SK-N-SH (cell line): ENCODE data around the gene RBM19.

ENCODE experiments used
- FOXJ3 ChIP-seq: sonication (generic); formaldehyde crosslinking; IDR thresholded peaks from 2 replicates; pipeline ENCODE4 v1.5.1; 2020; ENCODE audit warnings: mild to moderate bottlenecking, missing genetic modification reagents
- JUND ChIP-seq: IDR thresholded peaks from 2 replicates; pipeline ENCODE4 v1.4.0; 2012

DNA sequence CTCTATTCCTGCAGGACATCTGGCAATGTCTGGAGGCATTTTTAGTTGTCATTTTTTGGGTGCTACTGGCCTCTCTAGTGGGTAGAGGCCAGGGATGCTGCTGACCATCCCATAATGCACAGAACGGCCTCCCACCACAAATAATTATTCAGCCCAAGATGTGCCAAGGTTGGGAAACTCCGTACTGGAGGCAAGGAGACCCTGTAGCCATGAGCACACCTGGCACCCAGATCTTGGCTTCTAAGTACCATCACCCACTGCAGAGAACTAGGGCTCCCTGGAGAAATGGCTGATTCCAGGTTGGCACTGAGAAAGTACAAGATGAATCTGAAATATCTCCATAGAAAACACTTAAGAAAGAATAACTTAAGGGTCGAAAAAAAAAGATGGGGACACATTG is 81.7 kb downstream of the RBM19 start:
- TF ChIP-seq JUND: no peak
- TF ChIP-seq FOXJ3 (CRISPR knock-in tag): no peak
